ENCODE data around the gene RAB17. TPM values are rescaled to one million over a fixed set of nuclear protein-coding genes. Genes with fewer than 3 reads are reported as not detected.

Gene RAB17
- total RNA-seq, 1 experiment from 2014 or later = 23.6 TPM

DNA sequence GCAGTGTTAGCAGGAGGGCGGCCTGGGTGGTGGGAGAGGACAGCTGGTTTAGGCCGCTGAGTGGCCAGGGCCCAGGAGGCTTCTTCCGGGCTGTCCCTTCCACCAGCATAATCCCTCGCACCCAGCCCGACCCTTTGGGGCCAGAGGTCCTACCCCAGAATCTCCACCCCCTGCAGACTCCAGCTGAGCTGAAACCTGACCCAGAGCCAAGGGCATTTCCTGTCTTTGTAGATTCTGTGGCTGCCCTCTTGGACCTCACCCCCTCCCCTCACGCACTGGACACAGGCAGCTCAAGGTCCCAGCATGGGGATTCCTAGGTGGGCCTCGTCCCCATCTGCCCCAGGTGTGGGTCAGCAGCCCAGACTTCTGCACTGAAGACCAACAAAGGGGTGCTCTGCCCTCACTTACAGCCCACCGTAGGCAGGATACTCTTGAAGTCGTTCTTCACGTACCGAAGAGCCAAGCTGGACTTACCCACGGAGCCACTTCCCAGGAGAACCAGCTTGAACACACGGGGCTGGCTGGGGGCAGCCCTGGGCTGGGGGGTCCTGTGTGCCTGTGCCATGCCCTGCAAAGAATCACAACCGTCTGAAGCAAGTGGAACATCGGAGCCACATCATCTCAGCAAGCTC lies 4.8 kb downstream of the RAB17 start:
- Histone ChIP-seq H3K27me3 (ENCODE audit: control insufficient read depth, insufficient read depth, low read length) (no peaks in the 10 kb centered on the region), H3K27ac (ENCODE audit: low read length) (no peak overlapping the region), H3K4me1 (ENCODE audit: control insufficient read depth, insufficient read depth, low read length) (peaks cover 18% of the 10 kb centered on the region), H3K4me3 (ENCODE audit: low read depth in 2 of 2, low read length in 2 of 2) (no peak overlapping the region), H3K36me3 (ENCODE audit: control insufficient read depth, insufficient read depth, low read length) (no peaks in the 10 kb centered on the region), H3K9me3 (ENCODE audit: control insufficient read depth, insufficient read depth, low read depth, low read length) (no peaks in the 10 kb centered on the region)
- in situ Hi-C loops (cut with HindIII; ENCODE audit: low pct_unique_long_range_greater_than_20kb, low sequenced_read_pairs) (no loop called here), intact Hi-C loops (cut with micrococcal nuclease; ENCODE audit: unreplicated experiment) (no loop called here)
- ATAC-seq (no peak), DNase-seq (ENCODE audit: low read depth, low spot score) (no peak)
- ChIA-PET POLR2A (no interaction called here), CTCF (no interaction called here)
- no TSS peak for BruUV-seq (replicated peaks)
- TF ChIP-seq, protein P1, sequence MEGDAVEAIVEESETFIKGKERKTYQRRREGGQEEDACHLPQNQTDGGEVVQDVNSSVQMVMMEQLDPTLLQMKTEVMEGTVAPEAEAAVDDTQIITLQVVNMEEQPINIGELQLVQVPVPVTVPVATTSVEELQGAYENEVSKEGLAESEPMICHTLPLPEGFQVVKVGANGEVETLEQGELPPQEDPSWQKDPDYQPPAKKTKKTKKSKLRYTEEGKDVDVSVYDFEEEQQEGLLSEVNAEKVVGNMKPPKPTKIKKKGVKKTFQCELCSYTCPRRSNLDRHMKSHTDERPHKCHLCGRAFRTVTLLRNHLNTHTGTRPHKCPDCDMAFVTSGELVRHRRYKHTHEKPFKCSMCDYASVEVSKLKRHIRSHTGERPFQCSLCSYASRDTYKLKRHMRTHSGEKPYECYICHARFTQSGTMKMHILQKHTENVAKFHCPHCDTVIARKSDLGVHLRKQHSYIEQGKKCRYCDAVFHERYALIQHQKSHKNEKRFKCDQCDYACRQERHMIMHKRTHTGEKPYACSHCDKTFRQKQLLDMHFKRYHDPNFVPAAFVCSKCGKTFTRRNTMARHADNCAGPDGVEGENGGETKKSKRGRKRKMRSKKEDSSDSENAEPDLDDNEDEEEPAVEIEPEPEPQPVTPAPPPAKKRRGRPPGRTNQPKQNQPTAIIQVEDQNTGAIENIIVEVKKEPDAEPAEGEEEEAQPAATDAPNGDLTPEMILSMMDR (IDR thresholded peaks at IDR 0.05) = no peak
- no peak for TF ChIP-seq SIN3A (IDR thresholded peaks at IDR 0.05; ENCODE audit: borderline replicate concordance, insufficient read depth, low read depth, low read length)
- TF ChIP-seq, protein P2, sequence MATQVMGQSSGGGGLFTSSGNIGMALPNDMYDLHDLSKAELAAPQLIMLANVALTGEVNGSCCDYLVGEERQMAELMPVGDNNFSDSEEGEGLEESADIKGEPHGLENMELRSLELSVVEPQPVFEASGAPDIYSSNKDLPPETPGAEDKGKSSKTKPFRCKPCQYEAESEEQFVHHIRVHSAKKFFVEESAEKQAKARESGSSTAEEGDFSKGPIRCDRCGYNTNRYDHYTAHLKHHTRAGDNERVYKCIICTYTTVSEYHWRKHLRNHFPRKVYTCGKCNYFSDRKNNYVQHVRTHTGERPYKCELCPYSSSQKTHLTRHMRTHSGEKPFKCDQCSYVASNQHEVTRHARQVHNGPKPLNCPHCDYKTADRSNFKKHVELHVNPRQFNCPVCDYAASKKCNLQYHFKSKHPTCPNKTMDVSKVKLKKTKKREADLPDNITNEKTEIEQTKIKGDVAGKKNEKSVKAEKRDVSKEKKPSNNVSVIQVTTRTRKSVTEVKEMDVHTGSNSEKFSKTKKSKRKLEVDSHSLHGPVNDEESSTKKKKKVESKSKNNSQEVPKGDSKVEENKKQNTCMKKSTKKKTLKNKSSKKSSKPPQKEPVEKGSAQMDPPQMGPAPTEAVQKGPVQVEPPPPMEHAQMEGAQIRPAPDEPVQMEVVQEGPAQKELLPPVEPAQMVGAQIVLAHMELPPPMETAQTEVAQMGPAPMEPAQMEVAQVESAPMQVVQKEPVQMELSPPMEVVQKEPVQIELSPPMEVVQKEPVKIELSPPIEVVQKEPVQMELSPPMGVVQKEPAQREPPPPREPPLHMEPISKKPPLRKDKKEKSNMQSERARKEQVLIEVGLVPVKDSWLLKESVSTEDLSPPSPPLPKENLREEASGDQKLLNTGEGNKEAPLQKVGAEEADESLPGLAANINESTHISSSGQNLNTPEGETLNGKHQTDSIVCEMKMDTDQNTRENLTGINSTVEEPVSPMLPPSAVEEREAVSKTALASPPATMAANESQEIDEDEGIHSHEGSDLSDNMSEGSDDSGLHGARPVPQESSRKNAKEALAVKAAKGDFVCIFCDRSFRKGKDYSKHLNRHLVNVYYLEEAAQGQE (IDR thresholded peaks at IDR 0.05; ENCODE audit: insufficient read depth in 1 of 2, low read depth in 2 of 2, low read length in 1 of 2) = no peak
- TF ChIP-seq TCF7L2 (IDR thresholded peaks at IDR 0.05; ENCODE audit: low read depth, low read length) = no peak
- no peak for TF ChIP-seq POLR2AphosphoS5 (IDR thresholded peaks at IDR 0.05; ENCODE audit: low read depth, low read length)

DNA sequence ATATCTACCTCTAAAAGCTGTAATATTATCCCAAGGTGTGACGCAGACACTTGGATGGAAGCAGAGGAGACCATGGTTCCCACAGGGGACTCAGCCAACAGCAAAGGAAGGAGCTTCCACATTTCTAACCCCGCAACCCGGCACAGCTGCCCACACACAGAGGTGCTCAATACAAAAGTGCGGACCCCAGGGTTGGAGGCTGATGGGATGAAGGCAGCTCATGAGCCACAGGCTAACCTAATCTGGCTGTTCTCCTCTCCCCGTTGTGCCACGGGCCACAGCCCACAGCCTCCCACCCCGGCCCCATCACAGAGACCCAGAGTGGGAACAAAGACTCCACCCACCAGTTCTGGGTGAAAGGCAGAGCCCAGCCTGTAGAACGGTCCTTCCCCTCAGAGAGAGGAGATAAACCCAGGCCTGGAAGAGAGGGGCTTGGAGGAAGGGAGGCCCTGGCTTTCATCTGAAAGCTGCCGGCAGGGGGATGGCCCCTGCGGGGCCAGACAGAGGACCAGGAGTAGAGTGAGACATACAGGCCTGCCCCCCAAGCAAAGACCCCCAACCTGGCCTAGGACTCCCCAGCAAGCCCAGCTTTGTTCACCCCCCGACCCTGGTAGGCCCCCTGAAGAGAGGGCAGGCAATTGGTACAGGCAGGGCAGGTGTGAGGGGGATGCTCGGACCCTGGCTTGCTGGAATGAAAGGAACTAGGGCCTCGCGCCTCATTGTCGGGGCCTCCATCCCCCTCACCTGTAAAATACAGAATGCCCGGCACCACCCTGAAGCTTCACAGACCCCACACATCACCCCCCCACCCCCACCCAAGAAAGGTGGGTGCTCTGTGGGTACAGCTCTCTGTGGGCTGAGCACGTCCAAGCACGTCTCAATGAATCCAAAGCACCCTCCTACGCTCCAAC lies 6.9 kb downstream of the RAB17 start:
- BruUV-seq (replicated peaks) = no TSS peak
- ChIA-PET POLR2A (interaction anchor here (0.8 kb wide), 1 partner anchor 76 kb away, joined by 3 read pairs; no protein-coding TSS in a partner anchor), CTCF (interaction anchor here (0.8 to 1.2 kb wide), 2 partner anchors 12 to 18 kb away, joined by 3 read pairs; no protein-coding TSS in a partner anchor)
- ATAC-seq = no peak
- Histone ChIP-seq H3K27ac (ENCODE audit: low read length) (no peak overlapping the region), H3K36me3 (ENCODE audit: control insufficient read depth, insufficient read depth, low read length) (no peaks in the 10 kb centered on the region), H3K27me3 (ENCODE audit: control insufficient read depth, insufficient read depth, low read length) (no peaks in the 10 kb centered on the region), H3K4me3 (ENCODE audit: low read depth in 2 of 2, low read length in 2 of 2) (no peak overlapping the region), H3K9me3 (ENCODE audit: control insufficient read depth, insufficient read depth, low read depth, low read length) (no peaks in the 10 kb centered on the region), H3K4me1 (ENCODE audit: control insufficient read depth, insufficient read depth, low read length) (peaks cover 10% of the 10 kb centered on the region)
- TF ChIP-seq SIN3A (IDR thresholded peaks at IDR 0.05; ENCODE audit: borderline replicate concordance, insufficient read depth, low read depth, low read length) (no peak), TCF7L2 (IDR thresholded peaks at IDR 0.05; ENCODE audit: low read depth, low read length) (no peak), POLR2AphosphoS5 (IDR thresholded peaks at IDR 0.05; ENCODE audit: low read depth, low read length) (no peak)
- TF ChIP-seq, protein P1 (IDR thresholded peaks at IDR 0.05) = no peak
- TF ChIP-seq, protein P2 (IDR thresholded peaks at IDR 0.05; ENCODE audit: insufficient read depth in 1 of 2, low read depth in 2 of 2, low read length in 1 of 2) = no peak
- in situ Hi-C loops (cut with HindIII; ENCODE audit: low pct_unique_long_range_greater_than_20kb, low sequenced_read_pairs) (no loop called here), intact Hi-C loops (cut with micrococcal nuclease; ENCODE audit: unreplicated experiment) (no loop called here)
- DNase-seq (ENCODE audit: low read depth, low spot score) = no peak
